NT2/D1 (cell line): Measurements from ENCODE around the gene OR6C65.
"Not testable (repeated sequence)": the region's sequence is repeated elsewhere in the genome, so short reads cannot be mapped to it uniquely, and the experiment has no call there.

Source experiments
- DNase-seq: peaks from one replicate; pipeline ENCODE4 v3.0.0-alpha.2; 2011; ENCODE audit warnings: low read depth, low spot score
- H3K27me3 ChIP-seq: 2 replicates; pipeline ENCODE4 v1.6.0; 2011; ENCODE audit warnings: mild to moderate bottlenecking; ENCODE audit not compliant: insufficient read length, insufficient read depth
- H3K36me3 ChIP-seq: 2 replicates; pipeline ENCODE4 v1.6.1; 2011; ENCODE audit warnings: mild to moderate bottlenecking, low read length, mixed read lengths; ENCODE audit not compliant: insufficient read depth, insufficient read length
- H3K4me1 ChIP-seq: 2 replicates; pipeline ENCODE4 v1.5.1; 2011; ENCODE audit not compliant: insufficient read depth, insufficient read length
- H3K4me3 ChIP-seq: 2 replicates; pipeline ENCODE4 v1.5.1; 2011; ENCODE audit warnings: low read depth; ENCODE audit not compliant: insufficient read length
- H3K9ac ChIP-seq: 2 replicates; pipeline ENCODE4 v1.6.0; 2011; ENCODE audit warnings: low read depth; ENCODE audit not compliant: insufficient read length
- H3K9me3 ChIP-seq: 2 replicates; pipeline ENCODE4 v1.5.1; 2011; ENCODE audit warnings: mild to moderate bottlenecking, low read length; ENCODE audit not compliant: insufficient read depth
- SUZ12 ChIP-seq: IDR thresholded peaks from 2 replicates; pipeline ENCODE4 v1.6.1; 2011; ENCODE audit not compliant: insufficient read length, insufficient read depth; ENCODE audit errors: extremely low read depth
- YY1 ChIP-seq: IDR thresholded peaks from 2 replicates; pipeline ENCODE4 v1.6.1; 2011; ENCODE audit not compliant: insufficient read length, insufficient read depth
- ZNF274 ChIP-seq: IDR thresholded peaks from 2 replicates; pipeline ENCODE4 v1.6.1; 2011; ENCODE audit warnings: mild to moderate bottlenecking, low read depth, low read length

The OR6C65 gene

DNA sequence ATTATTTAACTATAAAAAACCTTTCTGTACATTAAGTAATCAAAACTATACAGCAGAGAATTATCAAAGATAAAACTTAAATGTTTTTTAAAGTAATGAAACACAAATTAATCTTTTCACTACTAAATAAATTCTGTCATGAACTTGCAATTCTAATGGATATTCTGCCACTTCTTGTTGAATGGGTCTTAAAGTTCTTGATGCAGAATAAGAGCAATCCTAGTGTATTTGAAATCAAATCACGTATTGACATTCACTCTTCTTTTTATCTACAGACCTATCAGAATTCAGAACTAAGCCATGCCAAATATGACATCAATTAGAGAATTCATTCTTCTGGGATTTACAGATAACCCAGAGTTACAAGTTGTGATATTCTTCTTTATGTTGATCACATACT is at the start of gene OR6C65:
Gene OR6C65 (plus strand): TSS at position 301 of the 400 bp plus-strand sequence. CDS start 0 bp downstream, at position 301.
- H3K9ac ChIP-seq, result no peak within 1 kb of the TSS
- no peaks in the 10 kb centered on the region for H3K4me1 ChIP-seq
- H3K9me3 ChIP-seq, result no peaks in the 10 kb centered on the region
- H3K36me3 ChIP-seq, result no peaks in the 10 kb centered on the region
- TF ChIP-seq SUZ12, result no peak
- no peak for TF ChIP-seq ZNF274
- TF ChIP-seq YY1, result no peak
- H3K4me3 ChIP-seq, result no peak within 1 kb of the TSS
- no peaks in the 10 kb centered on the region for H3K27me3 ChIP-seq
- DNase-seq, result no peak

DNA sequence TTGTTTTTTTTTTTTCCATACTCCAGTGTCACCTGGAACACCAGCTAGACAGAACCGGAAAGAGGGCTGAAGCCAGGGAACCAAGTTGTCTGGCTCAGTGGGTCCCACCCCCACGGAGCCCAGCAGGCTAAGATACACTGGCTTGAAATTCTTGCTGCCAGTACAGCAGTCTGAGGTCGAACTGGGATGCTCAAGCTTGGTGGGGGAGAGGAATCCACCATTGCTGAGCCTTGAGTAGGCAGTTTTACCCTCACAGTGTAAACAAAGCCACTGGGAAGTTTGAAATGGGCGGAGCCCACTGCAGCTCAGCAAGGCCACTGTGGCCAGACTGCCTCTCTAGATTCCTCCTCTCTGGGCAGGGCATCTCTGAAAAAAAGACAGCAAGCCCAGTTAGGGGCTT is 45.0 kb upstream of the OR6C65 start:
- H3K4me1 ChIP-seq, H3K4me3 ChIP-seq, H3K9ac ChIP-seq, H3K27me3 ChIP-seq, H3K36me3 ChIP-seq, H3K9me3 ChIP-seq, DNase-seq: not testable (repeated sequence)

GRCh38 chr12:55362675-55363074 is 37.7 kb upstream of the OR6C65 start, which contains the start of gene OR6C75:
Gene OR6C75 (plus strand): TSS chr12:55362975. CDS start chr12:55365111, 2,136 bp downstream.
- no peaks in the 10 kb centered on the region for H3K9me3 ChIP-seq
- TF ChIP-seq SUZ12 (no peak), YY1 (no peak), ZNF274 (no peak)
- no peak for DNase-seq
- H3K36me3 ChIP-seq, result no peaks in the 10 kb centered on the region
- H3K27me3 ChIP-seq, result no peaks in the 10 kb centered on the region
- H3K4me1 ChIP-seq, result no peaks in the 10 kb centered on the region
- H3K4me3 ChIP-seq, result no peak within 1 kb of the TSS
- H3K9ac ChIP-seq, result no peak within 1 kb of the TSS

- H3K4me1 ChIP-seq, result no peaks in the 10 kb centered on the region
- DNase-seq, result no peak
- TF ChIP-seq SUZ12 (no peak), YY1 (no peak), ZNF274 (no peak)
- no peak overlapping the region for H3K9ac ChIP-seq
- no peaks in the 10 kb centered on the region for H3K9me3 ChIP-seq
- H3K27me3 ChIP-seq, result no peaks in the 10 kb centered on the region
- H3K36me3 ChIP-seq, result no peaks in the 10 kb centered on the region
- no peak overlapping the region for H3K4me3 ChIP-seq
These were observed 35.2 kb upstream of the OR6C65 start for GRCh38 chr12:55365086-55365485.

DNA sequence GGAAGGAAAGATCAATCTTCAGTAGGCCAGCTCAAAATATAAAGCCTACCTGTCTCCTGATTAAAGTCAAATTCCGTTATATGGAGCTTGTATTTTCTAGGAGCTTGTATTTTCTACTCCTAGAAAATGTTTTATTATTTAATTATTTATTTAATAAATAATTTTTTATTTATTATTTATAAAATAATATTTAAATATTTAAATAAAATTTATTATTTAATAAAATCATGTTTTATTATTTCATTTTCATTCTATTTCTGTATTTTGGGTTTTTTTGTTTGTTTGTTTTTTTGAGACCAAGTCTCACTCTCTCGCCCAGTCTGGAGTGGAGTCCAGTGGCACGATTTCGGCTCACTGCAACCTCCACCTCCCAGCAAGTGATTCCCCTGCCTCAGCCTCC is 27.8 kb upstream of the OR6C65 start:
- Histone ChIP-seq H3K4me3 (no peak overlapping the region), H3K9ac (no peak overlapping the region), H3K9me3 (no peaks in the 10 kb centered on the region), H3K27me3 (no peaks in the 10 kb centered on the region), H3K4me1 (no peaks in the 10 kb centered on the region), H3K36me3 (no peaks in the 10 kb centered on the region)
- no peak for TF ChIP-seq YY1
- no peak for TF ChIP-seq ZNF274
- no peak for DNase-seq

DNA sequence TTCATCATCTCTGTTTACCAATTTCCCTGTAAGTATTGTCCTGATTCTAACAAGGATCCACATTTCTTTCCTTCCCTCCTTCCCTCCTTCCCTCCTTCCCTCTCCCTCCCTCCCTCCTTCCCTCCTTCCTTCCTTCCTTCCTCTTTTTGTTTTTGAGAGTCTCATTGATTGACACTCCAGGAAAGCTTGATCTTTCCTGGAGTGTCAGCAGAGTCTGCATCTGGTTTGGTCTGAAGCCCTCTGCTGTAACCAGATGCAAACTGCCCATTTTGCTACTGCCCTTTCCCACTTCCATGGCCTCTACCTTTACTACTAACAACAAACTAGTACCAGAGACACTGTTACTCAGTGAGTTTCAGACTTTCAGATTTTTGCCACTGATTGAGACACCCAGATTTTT is 14.4 kb upstream of the OR6C65 start:
- Histone ChIP-seq H3K4me3 (no peak overlapping the region), H3K4me1 (no peaks in the 10 kb centered on the region), H3K27me3 (no peaks in the 10 kb centered on the region), H3K9ac (no peak overlapping the region), H3K9me3 (no peaks in the 10 kb centered on the region), H3K36me3 (no peaks in the 10 kb centered on the region)
- peak; percentile 1 for DNase-seq
- TF ChIP-seq ZNF274 (no peak), YY1 (no peak), SUZ12 (no peak)

- Histone ChIP-seq H3K27me3 (no peaks in the 10 kb centered on the region), H3K9me3 (peaks cover 11% of the 10 kb centered on the region; the same call in 1 of the 2 replicates), H3K4me1 (no peaks in the 10 kb centered on the region), H3K9ac (no peak overlapping the region), H3K4me3 (no peak overlapping the region), H3K36me3 (no peaks in the 10 kb centered on the region)
- no peak for DNase-seq
- TF ChIP-seq SUZ12, result no peak
- TF ChIP-seq YY1, result no peak
- no peak for TF ChIP-seq ZNF274
These were observed 8.1 kb upstream of the OR6C65 start for GRCh38 chr12:55392032-55392795.
